GM21723 (cell line): ENCODE data around the gene TRNP1.
"Not testable (repeated sequence)": the region's sequence is repeated elsewhere in the genome, so short reads cannot be mapped to it uniquely, and the experiment has no call there.

Experiments used
- ATAC-seq: cut with Tn5 transposase; IDR thresholded peaks from one replicate; pipeline ENCODE4 v1.9.1; 2021; ENCODE audit warnings: mild to moderate bottlenecking, moderate library complexity; ENCODE audit not compliant: unreplicated experiment

TRNP1 gene

DNA sequence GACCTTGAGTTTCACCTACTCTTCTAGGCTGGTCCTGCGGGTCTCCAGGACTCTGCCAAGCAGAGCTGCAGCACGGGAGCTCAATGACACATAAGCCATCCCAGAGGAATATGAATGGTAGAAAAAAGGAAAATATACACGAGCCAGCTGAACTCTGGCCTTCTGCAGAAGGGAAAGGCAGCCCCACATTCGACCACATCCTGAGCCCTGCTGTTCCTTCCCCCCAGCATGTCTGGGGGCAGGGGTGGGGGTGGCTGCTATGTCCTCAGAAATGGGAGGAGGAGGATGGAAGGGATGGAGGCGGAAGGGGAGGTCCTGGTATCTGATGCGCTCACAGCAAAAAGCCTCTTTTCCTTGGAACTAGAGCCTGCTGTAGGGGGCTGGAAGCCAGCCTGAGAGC, 21.1 kb upstream of the TRNP1 start:
- no peak for ATAC-seq

GRCh38 chr1:26972821-26973220, 20.7 kb upstream of the TRNP1 start:
- ATAC-seq = no peak

DNA sequence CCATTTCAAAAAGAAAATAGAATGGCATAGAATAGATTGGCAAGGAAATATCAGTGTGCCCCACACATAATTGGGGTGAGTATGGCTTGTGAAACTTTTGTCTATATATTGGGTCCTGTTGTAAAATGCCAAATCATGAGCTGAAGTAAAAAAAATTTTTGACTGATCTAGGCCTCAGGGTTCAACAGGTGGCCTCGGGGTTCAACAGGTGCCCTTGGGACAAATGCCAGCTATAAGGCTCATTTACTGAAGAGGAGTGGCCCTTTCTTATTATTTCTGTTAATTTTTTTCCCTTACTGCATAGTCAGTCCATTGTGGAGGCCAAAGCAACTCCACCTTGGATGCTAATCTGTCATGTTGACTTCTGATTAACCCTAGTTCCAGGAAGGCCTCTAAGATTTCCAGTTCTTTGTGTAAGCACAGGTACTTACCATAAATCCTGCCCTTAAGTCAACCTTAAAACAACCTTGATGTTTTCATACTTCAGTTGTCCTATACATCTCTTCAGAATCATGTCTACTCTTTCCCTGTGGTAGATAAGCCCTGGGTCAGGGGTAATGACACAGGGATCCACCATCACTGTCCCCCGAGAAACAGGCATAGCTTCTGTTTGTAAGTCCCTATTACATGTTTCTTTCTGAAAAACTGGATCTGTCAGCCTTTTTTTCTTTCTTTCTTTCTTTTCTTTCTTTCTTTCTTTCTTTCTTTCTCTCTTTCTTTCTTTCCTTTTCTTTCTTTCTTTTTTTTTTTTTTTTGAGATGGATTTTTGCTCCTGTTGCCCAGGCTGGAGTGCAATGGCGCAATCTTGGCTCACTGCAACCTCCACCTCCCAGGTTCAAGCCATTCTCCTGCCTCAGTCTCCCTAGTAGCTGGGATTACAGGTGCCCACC, 16.6 kb upstream of the TRNP1 start:
- no peak for ATAC-seq

DNA sequence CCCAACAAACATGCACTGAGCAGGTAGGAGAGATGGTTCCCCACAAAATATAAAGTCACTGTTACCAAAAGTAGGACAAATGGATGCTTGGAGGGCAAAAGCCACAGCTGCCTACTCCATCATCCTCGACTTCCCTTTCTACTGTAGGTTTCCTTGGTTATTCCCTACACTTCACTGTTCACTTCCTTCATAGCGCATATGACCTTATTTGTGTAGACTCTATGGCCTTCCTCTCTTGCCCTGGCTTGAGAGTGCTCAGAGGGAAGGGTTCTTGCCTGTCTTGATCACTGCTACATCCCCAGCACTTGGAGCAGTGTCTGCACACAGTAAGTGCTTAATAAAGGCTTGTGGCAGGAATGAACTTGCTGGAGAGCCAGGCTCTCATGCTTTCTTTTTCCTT, 14.6 kb upstream of the TRNP1 start:
- no peak for ATAC-seq

GRCh38 chr1:26981146-26981846, 12.2 kb upstream of the TRNP1 start:
- no peak for ATAC-seq

GRCh38 chr1:26983863-26984262, 9.6 kb upstream of the TRNP1 start:
- ATAC-seq = no peak

DNA sequence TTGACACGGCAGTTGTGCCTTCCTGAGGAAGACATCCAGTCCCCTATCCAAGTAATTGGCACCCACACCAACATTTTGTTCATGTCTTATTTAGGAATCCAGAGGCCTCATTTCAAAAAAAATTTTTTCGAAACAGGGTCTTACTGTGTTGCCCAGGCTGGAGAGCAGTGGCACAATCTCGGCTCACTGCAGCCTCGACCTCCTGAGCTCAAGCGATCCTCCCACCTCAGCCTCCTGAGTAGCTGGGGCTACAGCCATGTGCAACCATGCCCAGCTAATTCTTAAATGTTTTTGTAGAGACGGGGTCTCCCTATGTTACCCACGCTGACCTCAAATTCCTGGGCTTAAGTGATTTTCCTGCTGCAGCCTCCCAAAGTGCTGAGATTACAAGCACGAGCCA, 9.2 kb upstream of the TRNP1 start:
- ATAC-seq = no peak

- ATAC-seq = no peak
These were observed 6.8 kb upstream of the TRNP1 start for GRCh38 chr1:26986658-26987057.

GRCh38 chr1:26989403-26990109, 3.9 kb upstream of the TRNP1 start:
- not testable (repeated sequence) for ATAC-seq

DNA sequence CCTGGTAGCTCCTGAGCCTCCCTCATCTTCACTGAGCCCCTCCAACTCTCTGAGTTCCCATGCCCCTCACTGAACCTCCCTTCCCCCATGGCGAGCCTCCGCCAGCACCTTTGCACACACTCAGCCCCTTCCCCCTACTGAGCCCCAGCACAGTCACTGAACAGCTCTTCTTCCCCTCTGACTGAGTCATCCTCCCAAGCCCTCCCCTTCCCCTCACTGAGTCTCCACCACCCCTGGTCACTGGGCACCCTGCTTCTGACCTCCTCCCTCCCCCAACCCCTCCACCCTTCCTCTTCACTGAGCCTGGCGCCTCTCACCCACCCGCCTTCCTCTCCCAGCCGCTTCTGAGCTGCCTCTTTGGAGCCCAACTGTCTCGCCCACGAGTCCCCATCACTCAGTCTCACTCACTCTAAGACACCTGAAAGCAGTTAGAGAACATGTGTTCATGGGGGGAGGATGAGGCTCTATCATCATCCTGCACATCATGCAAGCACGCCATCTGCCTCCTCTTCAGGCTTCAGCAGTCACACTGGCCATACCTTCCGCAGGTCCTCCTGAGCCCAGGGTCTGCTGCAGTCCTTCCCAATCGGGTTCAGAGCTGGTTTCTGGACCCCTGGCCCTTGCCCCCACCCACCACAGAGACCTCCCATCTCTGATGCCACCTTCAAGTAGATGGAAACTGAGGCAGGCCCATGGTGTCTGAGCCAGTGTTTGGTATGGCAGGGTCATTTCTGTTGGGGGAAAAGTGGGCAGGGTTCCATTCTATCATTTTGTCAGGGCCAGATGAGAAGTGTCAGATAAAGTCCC, 2.0 kb upstream of the TRNP1 start:
- ATAC-seq = no peak

DNA sequence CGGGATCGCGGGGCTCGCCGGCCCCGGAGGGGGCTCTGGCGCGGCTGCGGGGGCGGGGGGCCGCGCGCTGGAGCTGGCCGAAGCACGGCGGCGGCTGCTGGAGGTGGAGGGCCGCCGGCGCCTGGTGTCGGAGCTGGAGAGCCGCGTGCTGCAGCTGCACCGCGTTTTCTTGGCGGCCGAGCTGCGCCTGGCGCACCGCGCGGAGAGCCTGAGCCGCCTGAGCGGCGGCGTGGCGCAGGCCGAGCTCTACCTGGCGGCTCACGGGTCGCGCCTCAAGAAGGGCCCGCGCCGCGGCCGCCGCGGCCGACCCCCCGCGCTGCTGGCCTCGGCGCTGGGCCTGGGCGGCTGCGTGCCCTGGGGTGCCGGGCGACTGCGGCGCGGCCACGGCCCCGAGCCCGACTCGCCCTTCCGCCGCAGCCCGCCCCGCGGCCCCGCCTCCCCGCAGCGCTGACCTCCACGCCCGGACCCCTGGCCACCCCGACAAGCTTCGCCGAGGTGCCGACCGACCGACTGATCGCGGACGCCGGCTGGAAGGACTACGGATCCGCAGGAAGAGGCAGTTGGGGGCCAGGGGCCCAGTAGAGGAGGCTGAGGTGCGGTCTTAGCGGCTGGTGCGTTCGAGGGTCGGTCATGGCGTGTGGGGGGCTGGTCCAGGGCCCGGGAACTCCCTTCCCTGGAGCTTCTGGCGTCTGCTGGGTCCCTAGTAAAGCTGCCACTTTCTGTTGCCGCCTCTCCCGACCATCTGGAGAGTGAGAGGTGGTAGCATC, 711 bp downstream of the TRNP1 start:
- ATAC-seq = no peak

- ATAC-seq = no peak
These were observed 1.5 kb downstream of the TRNP1 start for GRCh38 chr1:26994787-26995517.

DNA sequence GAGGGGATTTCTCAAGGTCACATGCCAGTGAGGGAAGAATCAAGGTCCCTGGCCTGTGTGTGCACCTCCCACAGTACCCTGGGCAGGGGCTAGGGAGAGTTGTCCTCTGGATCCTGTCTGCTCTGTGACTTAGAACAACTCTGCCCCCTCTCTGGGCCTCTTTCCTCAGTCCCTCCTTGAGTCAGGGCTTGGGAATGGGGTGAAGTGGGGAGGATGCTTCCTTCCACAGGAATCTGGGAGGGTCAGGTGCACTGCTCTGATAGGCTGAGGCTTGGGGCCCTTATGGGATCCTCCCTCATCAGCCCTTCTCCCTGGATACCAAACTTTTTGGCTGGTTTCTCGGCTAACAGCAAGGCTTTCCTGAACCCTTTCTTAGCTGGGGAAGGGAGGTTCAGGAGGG, 2.5 kb downstream of the TRNP1 start:
- no peak for ATAC-seq

DNA sequence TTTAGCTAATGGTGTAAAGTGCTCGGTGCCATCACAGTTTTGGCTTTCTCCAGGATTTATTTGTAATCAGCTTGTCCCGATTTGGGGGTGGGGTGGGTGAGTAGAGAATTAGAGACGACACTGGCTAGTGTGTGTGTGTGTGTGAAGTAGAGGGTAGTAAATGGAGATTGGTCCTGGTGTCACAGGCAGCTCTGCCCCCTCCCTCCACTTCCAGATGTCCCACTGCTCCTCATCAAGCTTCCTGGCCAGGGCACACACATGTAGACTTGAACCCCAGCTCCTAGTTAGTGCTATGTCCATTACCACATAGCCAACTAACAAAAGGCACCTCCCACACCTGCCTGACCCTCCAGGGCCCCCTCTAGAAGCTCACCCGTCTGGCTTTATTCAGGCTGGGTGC, 3.2 kb downstream of the TRNP1 start:
- ATAC-seq = no peak

DNA sequence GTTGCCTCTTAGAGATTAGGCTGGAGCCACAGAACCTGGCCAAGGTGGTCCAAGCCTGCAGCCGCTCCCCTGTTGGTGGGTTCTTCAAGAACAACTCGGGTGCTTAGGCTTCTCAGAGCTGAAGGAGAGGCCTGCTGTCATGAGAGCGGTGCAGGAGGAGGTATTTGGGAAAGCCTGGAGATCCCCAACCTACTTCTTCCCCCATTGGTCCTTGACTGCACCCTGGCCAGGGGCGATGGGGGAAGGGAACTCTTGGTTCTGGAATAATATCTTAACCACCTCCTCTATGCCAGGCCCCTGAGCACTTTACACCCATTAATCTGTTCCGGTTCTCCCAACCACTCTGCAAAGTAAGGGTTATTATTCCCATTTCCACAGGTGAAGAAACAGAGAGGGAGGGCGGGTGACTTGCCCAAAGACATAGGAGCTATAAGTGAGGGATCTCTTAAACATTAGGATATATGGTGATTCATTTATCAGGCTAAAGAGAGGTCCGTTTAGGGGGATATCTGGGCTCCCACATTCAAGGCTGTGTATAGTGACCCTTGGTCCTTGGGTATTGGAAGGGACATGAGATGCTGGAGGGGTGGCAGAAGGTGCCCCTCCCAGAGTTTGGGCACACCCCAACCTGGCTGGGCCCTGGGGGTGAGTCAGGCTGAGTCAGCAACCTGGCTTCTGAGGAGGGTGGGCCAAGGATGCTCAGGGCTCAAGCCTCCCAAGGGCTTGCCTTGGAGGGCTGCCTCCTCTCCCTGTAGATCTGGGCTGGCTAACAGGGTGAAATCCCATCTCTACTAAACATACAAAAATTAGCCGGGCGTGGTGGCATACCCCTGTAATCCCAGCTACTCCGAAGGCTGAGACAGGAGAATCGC, 5.2 kb downstream of the TRNP1 start:
- ATAC-seq = no peak

- no peak for ATAC-seq
These were observed 6.0 kb downstream of the TRNP1 start for GRCh38 chr1:26999440-26999987.

DNA sequence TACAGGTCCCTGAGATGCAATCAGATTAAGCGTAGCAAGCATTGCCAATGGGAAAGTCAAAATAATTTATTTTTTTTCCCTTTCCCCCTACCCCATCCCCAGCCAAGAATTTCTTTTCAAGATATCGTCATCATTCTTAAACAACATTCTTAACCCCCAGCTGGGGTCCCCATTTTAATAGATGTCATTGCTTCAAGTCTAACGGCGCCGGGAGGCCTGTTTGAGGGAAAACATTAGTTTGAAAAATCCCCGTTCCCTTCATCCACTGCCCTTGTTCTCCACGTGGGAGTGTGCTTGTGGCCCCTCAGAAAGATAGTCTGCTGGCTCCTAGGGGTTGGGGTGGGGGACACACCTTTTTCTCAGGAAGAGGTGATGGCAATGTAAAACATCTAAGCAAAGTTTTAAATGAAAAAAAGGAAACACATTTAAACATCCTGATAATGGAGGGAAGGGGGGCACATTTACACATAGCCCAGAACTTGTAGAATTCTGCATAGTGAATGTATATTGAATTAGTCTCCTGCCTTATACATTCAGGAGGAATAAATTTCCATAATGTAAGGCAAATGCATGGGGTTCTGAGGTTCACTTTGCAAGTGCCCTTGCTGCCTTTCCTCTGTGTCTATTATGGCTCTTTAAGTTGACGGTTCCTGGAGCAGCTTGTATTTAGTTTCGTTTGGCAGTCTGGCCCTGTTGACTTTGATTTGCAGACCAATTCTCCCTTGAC, 6.8 kb downstream of the TRNP1 start:
- ATAC-seq = no peak
